Measurements from ENCODE around the gene OR5D13. TPM values are rescaled to one million over a fixed set of nuclear protein-coding genes. Genes with fewer than 3 reads are reported as not detected.

The OR5D13 gene
- total RNA-seq, result not detected in 2 replicates

GRCh38 chr11:55773138-55773537 lies at the start of gene OR5D13:
Gene OR5D13 (plus strand): TSS chr11:55773438. CDS start chr11:55773438, 0 bp downstream.

GRCh38 chr11:55795256-55795655 lies 22.0 kb downstream of the OR5D13 start, which contains the start of gene OR5D14:
Gene OR5D14 (plus strand): TSS chr11:55795556. CDS start chr11:55795556, 0 bp downstream.

GRCh38 chr11:55811067-55811466 lies 37.8 kb downstream of the OR5D13 start, which contains the start of gene OR5L1:
Gene OR5L1 (plus strand): TSS chr11:55811367. CDS start chr11:55811467, 100 bp downstream.

GRCh38 chr11:55819330-55819729 lies 46.1 kb downstream of the OR5D13 start, which contains the start of gene OR5D18:
Gene OR5D18 (plus strand): TSS chr11:55819630. CDS start chr11:55819630, 0 bp downstream.

Other genes starting within 250 kb of the OR5D13 start
- gene OR4C15, start 219.0 kb upstream of the OR5D13 start, total RNA-seq, result not detected in 2 replicates
- gene OR4C16, start 201.3 kb upstream of the OR5D13 start, total RNA-seq, result not detected in 2 replicates
- gene OR4C11, start 165.8 kb upstream of the OR5D13 start, total RNA-seq, result not detected in 2 replicates
- not detected in 2 replicates for gene OR4P4, start 138.3 kb upstream of the OR5D13 start, total RNA-seq
- not detected in 2 replicates for gene OR4S2, start 125.1 kb upstream of the OR5D13 start, total RNA-seq
- not detected in 2 replicates for gene OR4C6, start 111.2 kb upstream of the OR5D13 start, total RNA-seq
- gene OR5D14, start 22.1 kb downstream of the OR5D13 start, total RNA-seq, result not detected in 2 replicates
- not detected in 2 replicates for gene OR5L1, start 37.9 kb downstream of the OR5D13 start, total RNA-seq
- gene OR5D18, start 46.2 kb downstream of the OR5D13 start, total RNA-seq, result not detected in 2 replicates
- gene OR5L2, start 53.8 kb downstream of the OR5D13 start, total RNA-seq, result not detected in 2 replicates
- gene OR5D16, start 65.3 kb downstream of the OR5D13 start, total RNA-seq, result not detected in 2 replicates
- gene TRIM51, start 109.9 kb downstream of the OR5D13 start, total RNA-seq, result not detected in 2 replicates
- not detected in 2 replicates for gene OR5W2, start 141.1 kb downstream of the OR5D13 start, total RNA-seq
- gene OR5I1, start 163.0 kb downstream of the OR5D13 start, total RNA-seq, result not detected in 2 replicates
- not detected in 2 replicates for gene OR10AG1, start 196.5 kb downstream of the OR5D13 start, total RNA-seq
- not detected in 2 replicates for gene OR5F1, start 221.2 kb downstream of the OR5D13 start, total RNA-seq